GM12891 (cell line): ENCODE results near the gene HDAC4.

Source experiments
- DNase-seq: peaks from one replicate; pipeline ENCODE4 v3.0.0; 2011; ENCODE audit warnings: low spot score; ENCODE audit not compliant: insufficient read length
- FAIRE-seq: peaks from 2 replicates; lab custom pipeline; 2011; peaks lifted over from hg19 to GRCh38; lab: Jason Lieb, UNC
- PAX5 ChIP-seq: IDR thresholded peaks from 2 replicates; pipeline ENCODE4 v1.6.1; 2011; ENCODE audit warnings: low read length, moderate library complexity, mild to moderate bottlenecking; ENCODE audit not compliant: insufficient read depth, severe bottlenecking
- POLR2A ChIP-seq: IDR thresholded peaks from 2 replicates; pipeline ENCODE4 v1.6.1; 2011; ENCODE audit warnings: low read depth, low read length, control low read depth
- POLR2AphosphoS5 ChIP-seq: IDR thresholded peaks from 2 replicates; pipeline ENCODE4 v1.6.1; 2011; ENCODE audit warnings: low read depth, low read length, control low read depth
- POU2F2 ChIP-seq: IDR thresholded peaks from 2 replicates; pipeline ENCODE4 v1.6.1; 2011; ENCODE audit warnings: low read depth, mild to moderate bottlenecking, control low read depth, low read length, moderate library complexity
- SPI1 ChIP-seq: IDR thresholded peaks from 2 replicates; pipeline ENCODE4 v1.6.1; 2011; ENCODE audit warnings: low read depth, low read length, control low read depth
- TAF1 ChIP-seq: IDR thresholded peaks from 2 replicates; pipeline ENCODE4 v1.6.1; 2011; ENCODE audit warnings: low read depth, low read length, control low read depth

Gene HDAC4

DNA sequence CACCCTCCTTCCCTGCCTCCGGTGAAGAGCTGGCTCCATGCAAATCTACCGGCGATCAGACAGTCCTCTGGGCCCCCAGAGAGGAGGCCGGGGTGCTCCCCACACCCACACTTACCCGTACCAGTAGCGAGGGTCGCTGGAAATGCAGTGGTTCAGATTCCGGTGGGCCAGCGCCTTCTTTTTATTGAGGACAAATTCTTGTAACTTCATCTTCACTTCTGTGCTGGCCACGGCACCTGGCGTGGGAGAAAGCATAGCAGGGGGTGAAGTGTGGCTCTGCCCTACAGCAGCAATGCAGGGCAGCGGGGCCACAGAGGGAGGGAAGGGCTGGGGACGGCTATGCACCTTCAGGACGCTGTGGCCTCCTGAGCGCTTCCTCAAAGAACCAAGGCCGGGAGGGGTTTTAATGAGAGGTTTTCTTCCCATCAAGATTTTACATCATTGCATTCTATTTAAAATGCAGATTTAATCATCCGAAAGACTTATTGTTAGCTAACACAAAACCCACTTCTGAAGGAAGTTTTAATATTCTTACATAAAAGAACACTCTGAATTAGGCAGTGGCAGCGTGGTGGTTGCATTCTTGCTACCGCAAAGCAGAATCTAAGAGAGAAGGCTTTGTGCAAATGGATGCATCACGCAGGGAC, 237.0 kb downstream of the HDAC4 start:
- no peak for FAIRE-seq
- no peak for DNase-seq
- TF ChIP-seq POLR2AphosphoS5 (no peak), SPI1 (no peak)

DNA sequence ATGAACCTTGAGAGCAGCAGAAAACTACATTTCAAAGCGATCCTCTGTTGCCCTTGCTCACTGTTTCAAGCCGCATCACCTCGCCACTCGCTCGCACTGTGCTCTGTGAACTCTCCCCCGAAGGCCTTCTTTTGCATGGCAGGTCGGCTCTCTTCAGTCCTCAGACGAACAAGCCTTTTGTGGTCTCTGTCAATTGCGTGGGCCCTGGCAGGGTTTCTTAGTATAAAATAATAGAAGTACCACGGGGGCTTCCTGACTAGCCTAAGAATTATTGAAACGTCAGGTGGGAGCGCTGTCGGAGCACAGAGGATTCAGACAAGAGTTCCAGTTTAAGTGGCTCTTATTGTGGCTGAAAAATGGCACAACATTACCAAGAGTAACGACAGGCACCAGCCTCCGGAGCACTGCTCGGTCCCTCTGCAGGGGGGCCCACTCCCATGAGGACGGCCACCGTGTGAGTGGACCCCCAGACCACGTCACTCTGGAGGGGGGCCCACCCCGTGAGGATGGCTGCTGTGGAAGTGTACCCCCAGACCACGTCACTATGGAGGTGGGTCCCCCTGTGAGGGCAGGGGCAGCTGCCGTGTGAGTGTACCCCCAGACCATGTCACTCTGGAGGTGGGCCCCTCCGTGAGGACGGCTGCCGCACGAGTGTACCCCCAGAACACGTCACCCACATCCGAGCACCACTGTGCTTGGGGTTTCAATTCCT, 237.7 kb downstream of the HDAC4 start:
- FAIRE-seq (no peak), DNase-seq (no peak)
- TF ChIP-seq POLR2A: no peak
- TF ChIP-seq POU2F2: no peak
- TF ChIP-seq POLR2AphosphoS5: no peak
- no peak for TF ChIP-seq PAX5
- TF ChIP-seq SPI1: no peak
- TF ChIP-seq TAF1: no peak

- no peak for FAIRE-seq
- no peak for DNase-seq
- TF ChIP-seq SPI1 (no peak), POLR2A (no peak), TAF1 (no peak), POU2F2 (no peak), PAX5 (no peak), POLR2AphosphoS5 (no peak)
Measured at GRCh38 chr2:239162141-239162821, 238.5 kb downstream of the HDAC4 start.

- TF ChIP-seq SPI1 (no peak), TAF1 (no peak), POLR2AphosphoS5 (no peak)
- FAIRE-seq (no peak), DNase-seq (no peak)
Measured at GRCh38 chr2:239161711-239162140, 239.1 kb downstream of the HDAC4 start.

DNA sequence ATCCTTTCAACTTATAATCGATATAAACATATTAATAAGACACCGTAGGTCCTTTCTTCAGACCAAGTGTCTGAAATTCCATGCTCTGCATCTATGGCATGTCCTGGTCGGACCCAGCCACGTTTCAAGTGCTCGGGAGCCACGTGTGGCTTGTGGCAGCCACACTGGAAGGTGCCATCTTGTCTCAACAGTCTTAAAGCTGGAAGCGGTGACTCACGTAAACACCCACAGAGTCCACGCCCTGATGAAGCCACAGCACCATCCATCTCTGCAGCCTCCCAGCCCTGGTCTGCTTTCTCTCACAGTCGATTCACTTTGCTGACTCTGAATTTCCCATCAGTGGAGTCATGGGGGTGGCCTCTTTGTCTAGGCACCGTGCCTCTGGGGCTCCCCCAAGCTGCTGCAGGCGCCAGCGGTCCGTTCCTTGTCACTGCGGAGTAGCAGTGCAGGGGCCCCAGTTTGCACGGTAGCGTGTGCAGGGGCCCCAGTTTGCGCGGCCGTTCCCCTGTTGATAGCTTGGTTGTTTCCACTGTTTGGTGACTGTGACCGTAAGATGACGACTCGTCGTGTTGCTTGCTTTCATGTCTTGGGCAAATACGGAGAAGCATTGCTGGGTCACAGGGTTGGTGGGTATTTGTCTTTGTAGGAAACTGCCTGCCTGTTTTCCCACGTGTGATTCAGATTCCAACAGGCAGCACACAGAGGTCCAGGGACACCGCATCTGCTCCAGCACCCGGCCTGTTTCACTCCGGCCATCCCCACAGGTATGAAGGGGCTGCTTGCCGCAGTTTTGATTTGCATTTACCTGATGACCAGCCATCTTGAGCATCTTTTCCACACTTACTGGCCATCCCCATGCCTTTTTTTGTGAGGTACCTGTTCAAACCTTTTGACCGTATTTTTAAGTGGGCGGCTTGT, 240.3 kb downstream of the HDAC4 start:
- no peak for FAIRE-seq
- DNase-seq: no peak
- no peak for TF ChIP-seq SPI1
- no peak for TF ChIP-seq POLR2A
- TF ChIP-seq POLR2AphosphoS5: no peak
- no peak for TF ChIP-seq POU2F2
- no peak for TF ChIP-seq TAF1
- TF ChIP-seq PAX5: no peak

GRCh38 chr2:239159476-239159911, 241.3 kb downstream of the HDAC4 start:
- DNase-seq (no peak), FAIRE-seq (no peak)
- TF ChIP-seq TAF1 (no peak), POLR2A (no peak), SPI1 (no peak)

- no peak for TF ChIP-seq POLR2AphosphoS5
- no peak for TF ChIP-seq POU2F2
- no peak for TF ChIP-seq POLR2A
- TF ChIP-seq TAF1: no peak
- TF ChIP-seq PAX5: no peak
- no peak for TF ChIP-seq SPI1
- no peak for DNase-seq
- FAIRE-seq: no peak
Measured at GRCh38 chr2:239158641-239159475, 242.0 kb downstream of the HDAC4 start.

DNA sequence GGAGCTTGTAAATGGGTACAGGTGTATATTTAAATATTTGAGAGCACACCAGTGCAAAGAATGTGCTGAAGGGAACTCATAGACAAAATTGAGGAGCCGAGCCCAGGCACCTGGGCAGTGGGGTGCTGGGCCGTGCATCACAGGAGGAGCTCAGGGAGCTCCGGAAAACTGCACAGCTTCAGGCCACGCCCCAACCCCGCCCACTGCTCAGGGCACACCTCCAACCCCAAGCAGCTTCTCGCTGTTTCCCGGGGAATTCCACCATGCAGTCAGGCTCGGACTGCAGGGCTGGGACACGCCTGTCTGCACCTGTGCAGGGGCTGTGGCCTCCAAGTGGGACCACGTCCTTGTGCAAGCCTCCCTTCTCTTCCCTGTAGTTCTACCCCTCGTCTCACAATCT, 243.0 kb downstream of the HDAC4 start:
- TF ChIP-seq PAX5 (no peak), SPI1 (no peak), TAF1 (no peak), POLR2AphosphoS5 (no peak), POLR2A (no peak), POU2F2 (no peak)
- no peak for DNase-seq
- no peak for FAIRE-seq

DNA sequence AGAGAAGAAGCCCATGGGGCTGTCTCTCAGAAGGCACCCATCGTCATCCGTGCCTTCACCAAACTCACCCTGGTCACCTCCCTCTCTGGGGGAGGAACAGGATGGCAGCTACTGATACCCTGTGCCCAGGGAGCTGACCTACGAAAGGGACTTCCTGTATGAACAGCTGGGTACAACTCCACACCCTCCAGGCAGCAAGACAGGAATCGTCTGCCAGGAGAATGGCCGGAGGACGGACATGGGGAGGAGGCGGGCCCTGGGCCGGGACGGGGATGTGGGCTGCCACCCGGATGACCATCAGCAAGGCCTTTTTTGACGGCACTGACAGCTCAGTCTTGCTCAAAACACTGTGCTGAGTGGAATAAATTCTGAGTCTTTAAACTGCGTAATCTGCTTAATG, 243.6 kb downstream of the HDAC4 start:
- TF ChIP-seq POLR2A (no peak), PAX5 (no peak), POU2F2 (no peak), TAF1 (no peak), POLR2AphosphoS5 (no peak), SPI1 (no peak)
- FAIRE-seq (no peak), DNase-seq (no peak)
